ENCODE measurements around the gene FETUB. TPM values are rescaled to one million over a fixed set of nuclear protein-coding genes. Genes with fewer than 3 reads are reported as not detected.
"Not testable (repeated sequence)": the region's sequence is repeated elsewhere in the genome, so short reads cannot be mapped to it uniquely, and the experiment has no call there.

Gene FETUB
- total RNA-seq, 2 experiments from 2014 or later, result not detected

DNA sequence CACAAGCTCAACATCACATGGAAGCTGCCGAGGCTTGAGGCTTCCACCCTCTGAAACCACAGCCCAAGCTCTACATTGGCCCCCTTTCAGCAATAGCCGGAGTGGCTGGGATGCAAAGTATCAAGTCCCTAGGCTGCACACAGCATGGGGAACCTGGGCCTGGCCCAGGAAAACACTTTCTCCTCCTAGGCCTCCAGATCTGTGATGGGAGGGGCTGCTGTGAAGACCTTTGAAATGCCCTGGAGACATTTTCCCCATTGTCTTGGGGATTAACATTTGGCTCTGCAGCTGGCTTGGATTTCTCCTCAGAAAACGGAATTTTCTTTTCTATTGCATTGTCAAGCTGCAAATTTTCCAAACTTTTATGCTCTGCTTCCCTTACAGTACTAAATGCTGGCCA lies 43.8 kb downstream of the FETUB start:
- Histone ChIP-seq H3K27ac (ENCODE audit: low read depth, low read length, poor library complexity, severe bottlenecking) (no peak overlapping the region), H3K4me1 (ENCODE audit: insufficient read depth, low read length, poor library complexity, severe bottlenecking) (no peaks in the 10 kb centered on the region), H3K9me3 (ENCODE audit: low read length) (0 out of 2 replicates have a peak, but pooled peaks cover 9% of the 10 kb centered on the region), H4K20me1 (ENCODE audit: insufficient read depth, low read length) (no peaks in the 10 kb centered on the region), H3K9me2 (ENCODE audit: insufficient read depth, low read length) (no peaks in the 10 kb centered on the region), H3K79me2 (ENCODE audit: insufficient read depth, low read depth, low read length) (no peaks in the 10 kb centered on the region), H3K36me3 (ENCODE audit: insufficient read depth, low read length) (no peaks in the 10 kb centered on the region), H3K4me2 (ENCODE audit: low read length) (no peak overlapping the region), H3K4me3 (ENCODE audit: low read depth, low read length, poor library complexity, severe bottlenecking) (no peak overlapping the region), H2AFZ (ENCODE audit: low read length) (no peak overlapping the region)
- TF ChIP-seq EZH2phosphoT487 (IDR thresholded peaks at IDR 0.05; ENCODE audit: borderline replicate concordance, low read depth, low read length), result no peak
- TF ChIP-seq, protein P1, sequence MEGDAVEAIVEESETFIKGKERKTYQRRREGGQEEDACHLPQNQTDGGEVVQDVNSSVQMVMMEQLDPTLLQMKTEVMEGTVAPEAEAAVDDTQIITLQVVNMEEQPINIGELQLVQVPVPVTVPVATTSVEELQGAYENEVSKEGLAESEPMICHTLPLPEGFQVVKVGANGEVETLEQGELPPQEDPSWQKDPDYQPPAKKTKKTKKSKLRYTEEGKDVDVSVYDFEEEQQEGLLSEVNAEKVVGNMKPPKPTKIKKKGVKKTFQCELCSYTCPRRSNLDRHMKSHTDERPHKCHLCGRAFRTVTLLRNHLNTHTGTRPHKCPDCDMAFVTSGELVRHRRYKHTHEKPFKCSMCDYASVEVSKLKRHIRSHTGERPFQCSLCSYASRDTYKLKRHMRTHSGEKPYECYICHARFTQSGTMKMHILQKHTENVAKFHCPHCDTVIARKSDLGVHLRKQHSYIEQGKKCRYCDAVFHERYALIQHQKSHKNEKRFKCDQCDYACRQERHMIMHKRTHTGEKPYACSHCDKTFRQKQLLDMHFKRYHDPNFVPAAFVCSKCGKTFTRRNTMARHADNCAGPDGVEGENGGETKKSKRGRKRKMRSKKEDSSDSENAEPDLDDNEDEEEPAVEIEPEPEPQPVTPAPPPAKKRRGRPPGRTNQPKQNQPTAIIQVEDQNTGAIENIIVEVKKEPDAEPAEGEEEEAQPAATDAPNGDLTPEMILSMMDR (conservative IDR thresholded peaks at IDR 0.05; ENCODE audit: low read length), result no peak
- no peak for DNase-seq (ENCODE audit: low spot score)
- intact Hi-C loops (cut with micrococcal nuclease; ENCODE audit: unreplicated experiment), result no loop called here
- BruUV-seq (replicated peaks), result no TSS peak
- ChIA-PET POLR2A (no interaction called here), CTCF (ENCODE audit: unreplicated experiment) (no interaction called here)

GRCh38 chr3:186686475-186686874 lies 46.3 kb downstream of the FETUB start:
- H3K36me3 ChIP-seq (ENCODE audit: insufficient read depth, low read length); H3K79me2 ChIP-seq (ENCODE audit: insufficient read depth, low read depth, low read length); H3K9me2 ChIP-seq (ENCODE audit: insufficient read depth, low read length); DNase-seq (ENCODE audit: low spot score); intact Hi-C loops (cut with micrococcal nuclease; ENCODE audit: unreplicated experiment); CTCF ChIA-PET (ENCODE audit: unreplicated experiment); H3K9me3 ChIP-seq (ENCODE audit: low read length); BruUV-seq (replicated peaks); H3K4me2 ChIP-seq (ENCODE audit: low read length); H3K4me1 ChIP-seq (ENCODE audit: insufficient read depth, low read length, poor library complexity, severe bottlenecking); H3K4me3 ChIP-seq (ENCODE audit: low read depth, low read length, poor library complexity, severe bottlenecking); H2AFZ ChIP-seq (ENCODE audit: low read length); H4K20me1 ChIP-seq (ENCODE audit: insufficient read depth, low read length); H3K27ac ChIP-seq (ENCODE audit: low read depth, low read length, poor library complexity, severe bottlenecking): not testable (repeated sequence)
- POLR2A ChIA-PET, result interaction anchor here (0.6 to 0.7 kb wide), 2 partner anchors 633 to 700 kb away, joined by 3 to 4 read pairs; no protein-coding TSS in a partner anchor

GRCh38 chr3:186687120-186687651 lies 47.0 kb downstream of the FETUB start:
- H3K4me3 ChIP-seq (ENCODE audit: low read depth, low read length, poor library complexity, severe bottlenecking), result no peak overlapping the region
- TF ChIP-seq, protein P1 (conservative IDR thresholded peaks at IDR 0.05; ENCODE audit: low read length), result no peak
- TF ChIP-seq EZH2phosphoT487 (IDR thresholded peaks at IDR 0.05; ENCODE audit: borderline replicate concordance, low read depth, low read length), result no peak
- H3K36me3 ChIP-seq (ENCODE audit: insufficient read depth, low read length), result no peaks in the 10 kb centered on the region
- H3K9me2 ChIP-seq (ENCODE audit: insufficient read depth, low read length), result no peaks in the 10 kb centered on the region
- H3K4me1 ChIP-seq (ENCODE audit: insufficient read depth, low read length, poor library complexity, severe bottlenecking), result no peaks in the 10 kb centered on the region
- DNase-seq (ENCODE audit: low spot score), result no peak
- intact Hi-C loops (cut with micrococcal nuclease; ENCODE audit: unreplicated experiment), result no loop called here
- H4K20me1 ChIP-seq (ENCODE audit: insufficient read depth, low read length), result no peaks in the 10 kb centered on the region
- no TSS peak for BruUV-seq (replicated peaks)
- no peak overlapping the region for H3K27ac ChIP-seq (ENCODE audit: low read depth, low read length, poor library complexity, severe bottlenecking)
- no peak overlapping the region for H2AFZ ChIP-seq (ENCODE audit: low read length)
- no peaks in the 10 kb centered on the region for H3K79me2 ChIP-seq (ENCODE audit: insufficient read depth, low read depth, low read length)
- POLR2A ChIA-PET, result interaction anchor here (0.7 kb wide), 2 partner anchors 482 to 699 kb away, joined by 3 to 4 read pairs; no protein-coding TSS in a partner anchor
- CTCF ChIA-PET (ENCODE audit: unreplicated experiment), result no interaction called here
- H3K9me3 ChIP-seq (ENCODE audit: low read length), result 0 out of 2 replicates have a peak, but pooled peaks cover 9% of the 10 kb centered on the region
- H3K4me2 ChIP-seq (ENCODE audit: low read length), result no peak overlapping the region

DNA sequence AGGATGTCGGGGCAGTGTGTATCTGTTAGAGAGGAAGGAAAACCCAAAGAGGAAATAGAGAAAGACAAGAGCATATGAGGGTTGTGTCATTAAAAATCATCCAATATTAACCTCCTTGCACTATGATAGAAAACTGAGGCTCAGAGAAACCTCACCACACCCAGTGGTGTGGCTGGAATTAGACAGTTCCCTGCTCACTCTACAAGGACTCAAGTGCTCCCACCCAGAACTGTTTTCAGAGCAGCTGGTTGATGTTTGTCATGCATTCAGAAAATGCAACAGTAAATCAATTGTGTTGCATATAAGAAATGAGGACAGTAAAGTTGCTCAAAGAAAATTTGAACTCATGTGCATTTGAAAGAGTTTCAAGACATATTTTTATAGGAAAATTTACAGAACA lies 50.1 kb downstream of the FETUB start:
- intact Hi-C loops (cut with micrococcal nuclease; ENCODE audit: unreplicated experiment); DNase-seq (ENCODE audit: low spot score); H3K4me3 ChIP-seq (ENCODE audit: low read depth, low read length, poor library complexity, severe bottlenecking); H2AFZ ChIP-seq (ENCODE audit: low read length); H3K4me2 ChIP-seq (ENCODE audit: low read length); H3K79me2 ChIP-seq (ENCODE audit: insufficient read depth, low read depth, low read length); H3K9me3 ChIP-seq (ENCODE audit: low read length); H3K4me1 ChIP-seq (ENCODE audit: insufficient read depth, low read length, poor library complexity, severe bottlenecking); H3K36me3 ChIP-seq (ENCODE audit: insufficient read depth, low read length); H3K9me2 ChIP-seq (ENCODE audit: insufficient read depth, low read length); CTCF ChIA-PET (ENCODE audit: unreplicated experiment); H3K27ac ChIP-seq (ENCODE audit: low read depth, low read length, poor library complexity, severe bottlenecking); BruUV-seq (replicated peaks); H4K20me1 ChIP-seq (ENCODE audit: insufficient read depth, low read length): not testable (repeated sequence)
- POLR2A ChIA-PET, result interaction anchor here (0.6 kb wide), 1 partner anchor 40 kb away, joined by 3 read pairs; no protein-coding TSS in a partner anchor

All from OCI-LY7 (cell line).